HT1080 (cell line): ENCODE measurements around the gene NFATC2. TPM values are rescaled to one million over a fixed set of nuclear protein-coding genes. Genes with fewer than 3 reads are reported as not detected.

Source experiments
- DNase-seq: peaks from one replicate; pipeline ENCODE4 v3.0.0-alpha.2; 2015; ENCODE audit warnings: low read depth
- small RNA-seq: library from RNA; depleted of rRNA; stranded (forward); fragments of <200 nt; gene quantifications from one replicate; pipeline ENCODE3, GENCODE V24; 2014
- total RNA-seq: library from RNA; depleted of rRNA; stranded (reverse); fragments of >200 nt; shearing (Covaris generic); gene quantifications from 2 replicates; pipeline ENCODE4 v1.2.3, GENCODE V29; 2014; rRNA removed

The NFATC2 gene
- total RNA-seq, 1 experiment from 2014 or later = 0.23 TPM

DNA sequence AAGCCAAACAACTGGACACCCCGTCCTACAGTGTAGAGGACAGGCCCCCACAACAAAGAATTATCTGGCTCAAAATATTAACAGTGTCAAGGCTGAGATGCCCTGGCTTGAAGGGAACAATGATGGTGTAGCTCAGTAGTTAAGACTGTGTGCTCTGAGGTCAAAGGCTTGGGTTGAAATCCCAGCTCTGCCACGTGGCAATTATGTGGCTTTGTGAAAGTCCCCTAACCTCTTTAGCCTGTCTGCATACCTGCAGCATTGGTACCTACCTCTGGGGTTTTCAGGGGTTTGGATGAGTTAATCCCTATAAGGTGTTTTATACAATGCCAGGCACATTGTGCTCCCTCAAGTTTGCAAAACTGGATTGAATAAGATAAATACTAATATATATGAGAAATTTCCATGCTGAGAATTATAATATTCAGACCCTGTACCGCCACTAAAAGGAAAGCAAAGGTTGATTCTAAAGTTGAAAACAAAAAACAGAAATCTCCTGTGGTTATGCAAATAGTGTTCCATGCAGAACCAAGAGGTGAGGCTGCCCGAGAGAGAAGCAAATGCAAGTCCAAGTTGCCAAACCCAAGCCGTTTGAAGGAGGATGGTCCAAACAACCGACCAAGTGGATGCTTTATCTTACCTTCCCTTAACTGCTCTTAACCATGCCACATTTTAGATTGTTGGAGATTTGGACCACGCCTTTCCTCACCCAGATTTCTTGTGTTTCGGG is 199.8 kb downstream of the NFATC2 start:
- DNase-seq = no peak

GRCh38 chr20:51341581-51341980 is 200.9 kb downstream of the NFATC2 start:
- no peak for DNase-seq

- DNase-seq = no peak
Measured at GRCh38 chr20:51340451-51340840, 202.1 kb downstream of the NFATC2 start.

DNA sequence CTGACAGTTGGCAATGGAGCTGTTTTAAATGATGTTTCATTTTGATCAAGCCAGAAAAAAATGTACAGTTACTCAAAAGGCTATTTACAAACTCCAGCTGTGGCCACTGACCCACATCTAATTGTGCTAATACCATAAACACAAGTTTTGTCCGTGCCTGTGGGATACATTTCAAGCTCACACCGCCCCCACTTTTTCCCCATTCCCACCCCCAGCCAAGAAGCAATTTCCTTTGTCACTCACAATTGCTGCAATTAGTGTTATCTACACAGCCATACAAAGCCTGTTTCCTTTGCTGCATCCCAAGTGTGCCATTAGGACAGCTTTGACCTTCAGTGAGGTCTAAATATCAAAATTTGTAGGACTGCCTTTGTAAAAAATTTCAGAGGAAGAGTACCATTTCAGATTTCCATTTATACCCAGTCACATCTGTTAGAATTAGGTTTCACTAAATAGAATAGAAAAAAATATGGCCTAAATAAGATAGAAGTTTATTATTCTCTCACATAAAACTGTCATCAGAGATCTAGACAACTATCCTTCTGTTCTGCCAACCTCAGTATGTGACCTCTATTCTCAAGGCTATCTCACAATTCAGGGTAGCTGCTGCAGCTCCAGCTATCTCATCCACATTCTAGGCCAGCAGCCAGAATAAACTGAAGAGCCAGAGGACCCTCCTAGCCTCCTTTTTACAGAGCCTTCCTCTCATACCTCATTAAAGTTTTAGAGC is 202.6 kb downstream of the NFATC2 start:
- no peak for DNase-seq

GRCh38 chr20:51338692-51339440 is 203.7 kb downstream of the NFATC2 start:
- DNase-seq = peak; percentile 66

DNA sequence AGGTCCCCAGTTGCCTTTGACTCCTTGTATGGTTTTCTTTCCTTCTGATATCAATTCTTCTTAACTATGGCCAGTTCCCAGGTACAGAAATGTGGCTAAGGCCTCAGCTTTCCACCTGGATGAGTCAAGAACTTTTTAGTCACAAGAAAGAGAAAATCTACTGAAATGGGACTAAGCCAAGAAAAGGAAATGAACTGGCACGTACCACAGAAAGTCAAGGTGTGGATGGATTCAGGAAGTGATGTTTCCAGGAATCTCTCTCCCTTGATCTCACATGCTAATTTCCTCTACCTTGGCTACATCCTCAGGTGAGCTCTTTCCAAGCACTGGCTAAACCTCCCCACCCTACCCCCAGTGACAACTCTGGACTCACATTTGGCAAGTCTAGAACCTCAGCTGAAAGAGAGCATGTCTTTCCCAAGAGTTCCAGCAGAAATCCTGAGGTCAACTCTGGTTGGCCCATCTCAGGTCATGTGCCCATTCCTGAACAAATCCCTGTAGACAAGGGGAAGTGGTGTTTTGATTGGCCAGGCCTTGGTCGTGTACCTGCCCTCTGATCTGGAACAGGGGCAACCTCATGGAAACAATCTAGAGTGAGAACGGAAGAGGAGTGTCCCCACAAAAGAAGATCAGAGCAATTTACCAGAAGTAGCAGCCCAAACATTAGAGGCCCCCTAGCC is 205.3 kb downstream of the NFATC2 start:
- no peak for DNase-seq

Small RNA genes within 50 kb of the gene (small RNA-seq; reads per million reads assigned to genes)
- gene MIR3194 = not detected

Other genes with a start within 250 kb of the NFATC2 start
- 2.4 and 3.0 TPM in 2 replicates for gene ATP9A, start 225.7 kb upstream of the NFATC2 start, total RNA-seq